H1 (cell line): ENCODE measurements around the gene ABHD2. TPM values are rescaled to one million over a fixed set of nuclear protein-coding genes. Genes with fewer than 3 reads are reported as not detected.

Source experiments
- CTCF ChIA-PET: fragments of 300-600 bp; sonication (Branson Sonifier 250); formaldehyde crosslinking; loops from one replicate; lab custom pipeline; 2021; ENCODE audit not compliant: partially characterized antibody; lab: Charles Lee
- POLR2A ChIA-PET: fragments of 300-600 bp; sonication (Branson Sonifier 250); formaldehyde crosslinking; loops from one replicate; lab custom pipeline; 2021; ENCODE audit warnings: inconsistent platforms; ENCODE audit not compliant: partially characterized antibody; lab: Charles Lee
- DNase-seq, 2 experiments: peaks; one replicate each; pipeline versions ENCODE4 v3.0.0 to v3.0.0-alpha.2; 2010 to 2022; ENCODE audit warnings: low spot score in 2 of 2, low read depth in 1 of 2, mixed read lengths in 1 of 2
- FAIRE-seq: peaks from 2 replicates; lab custom pipeline; 2011; peaks lifted over from hg19 to GRCh38; lab: Jason Lieb, UNC
- H2AFZ ChIP-seq: 2 replicates; pipeline ENCODE4 v1.8.1; 2012; ENCODE audit warnings: low read length, inconsistent platforms
- H2AK5ac ChIP-seq: 2 replicates; pipeline ENCODE4 v1.6.1; 2013; ENCODE audit warnings: low read depth, low read length
- H2BK120ac ChIP-seq: replicated peaks from 2 replicates; pipeline ENCODE3; 2013; ENCODE audit warnings: low read depth, low read length, inconsistent platforms
- H2BK12ac ChIP-seq: 2 replicates; pipeline ENCODE4 v1.6.1; 2013; ENCODE audit warnings: low read depth, low read length
- H2BK15ac ChIP-seq: 2 replicates; pipeline ENCODE4 v1.6.1; 2013; ENCODE audit warnings: low read length
- H2BK20ac ChIP-seq: 2 replicates; pipeline ENCODE4 v1.6.1; 2013; ENCODE audit warnings: low read length
- H2BK5ac ChIP-seq: 2 replicates; pipeline ENCODE4 v1.6.1; 2013; ENCODE audit warnings: low read depth, low read length
- H3K14ac ChIP-seq: 2 replicates; pipeline ENCODE4 v1.6.1; 2013; ENCODE audit warnings: inconsistent platforms; ENCODE audit not compliant: insufficient read length
- H3K18ac ChIP-seq: 2 replicates; pipeline ENCODE4 v1.6.1; 2013; ENCODE audit warnings: low read length; ENCODE audit errors: extremely low read depth
- H3K23ac ChIP-seq: 2 replicates; pipeline ENCODE4 v1.6.1; 2013; ENCODE audit warnings: inconsistent platforms; ENCODE audit not compliant: insufficient read length
- H3K23me2 ChIP-seq: 2 replicates; pipeline ENCODE4 v1.6.1; 2013; ENCODE audit warnings: low read depth, low read length
- H3K27ac ChIP-seq: 2 replicates; pipeline ENCODE4 v1.6.1; 2011; ENCODE audit warnings: low read depth, low read length, inconsistent platforms
- H3K27me3 ChIP-seq, 4 experiments: replicated peaks in 1 of 4; 1 replicate in 1 of 4; 2 replicates in 3 of 4; pipeline versions ENCODE4 v1.6.1 to v1.8.1; 2011 to 2013; ENCODE audit warnings: low read length in 3 of 4, mild to moderate bottlenecking in 3 of 4, inconsistent platforms in 2 of 4, mixed read lengths in 2 of 4, moderate library complexity in 1 of 4; ENCODE audit not compliant: control insufficient read depth in 3 of 4, insufficient read depth in 3 of 4; ENCODE audit errors: extremely low read depth in 1 of 4
- H3K36me3 ChIP-seq, 4 experiments: 2 replicates each; pipeline versions ENCODE4 v1.6.1 to v1.8.1; 2011 to 2013; ENCODE audit warnings: mild to moderate bottlenecking in 4 of 4, low read length in 3 of 4, moderate library complexity in 2 of 4, control low read depth in 1 of 4, inconsistent platforms in 1 of 4; ENCODE audit not compliant: insufficient read depth in 4 of 4, control insufficient read depth in 2 of 4
- H3K4ac ChIP-seq: replicated peaks from 2 replicates; pipeline ENCODE3; 2013; ENCODE audit warnings: low read length, low read depth, mixed read lengths, inconsistent platforms; ENCODE audit not compliant: insufficient read length
- H3K4me1 ChIP-seq, 4 experiments: replicated peaks in 1 of 4; 1 replicate in 1 of 4; 2 replicates in 3 of 4; pipeline versions ENCODE4 v1.6.1 to v1.8.1; 2011 to 2013; ENCODE audit warnings: low read length in 3 of 4, inconsistent platforms in 2 of 4, mixed read lengths in 1 of 4; ENCODE audit not compliant: insufficient read depth in 4 of 4, control insufficient read depth in 3 of 4
- H3K4me2 ChIP-seq, 2 experiments: 2 replicates each; pipeline versions ENCODE4 v1.6.1 to v1.8.1; 2011 to 2013; ENCODE audit warnings: low read depth in 2 of 2, low read length in 2 of 2, control low read depth in 1 of 2, inconsistent platforms in 1 of 2, mild to moderate bottlenecking in 1 of 2; ENCODE audit not compliant: insufficient read depth in 1 of 2
- H3K4me3 ChIP-seq, 4 experiments: fragments of 200-600, 300-600 bp in 1 of 4; sonication (generic), shearing (Covaris generic), sonication (Bioruptor Twin) in 1 of 4; 2 replicates each; pipeline versions ENCODE4 v1.5.1 to v1.8.1; 2011 to 2016; ENCODE audit warnings: low read length in 4 of 4, low read depth in 3 of 4, control low read depth in 2 of 4, inconsistent platforms in 2 of 4, mild to moderate bottlenecking in 2 of 4, mixed read lengths in 1 of 4, moderate library complexity in 1 of 4; ENCODE audit not compliant: insufficient read depth in 2 of 4; ENCODE audit errors: extremely low read depth in 1 of 4
- H3K56ac ChIP-seq: replicated peaks from 2 replicates; pipeline ENCODE3; 2013; ENCODE audit warnings: low read depth, mild to moderate bottlenecking, mixed read lengths, low read length, inconsistent platforms; ENCODE audit not compliant: insufficient read length
- H3K79me1 ChIP-seq: 2 replicates; pipeline ENCODE4 v1.6.1; 2013; ENCODE audit warnings: low read depth, low read length, control low read depth
- H3K79me2 ChIP-seq, 2 experiments: 2 replicates each; pipeline versions ENCODE4 v1.6.1 to v1.8.1; 2012 to 2013; ENCODE audit warnings: low read length in 2 of 2, mild to moderate bottlenecking in 2 of 2, inconsistent platforms in 1 of 2; ENCODE audit not compliant: insufficient read depth in 2 of 2, control insufficient read depth in 1 of 2
- H3K9ac ChIP-seq, 4 experiments: replicated peaks in 1 of 4; 1 replicate in 1 of 4; 2 replicates in 3 of 4; pipeline versions ENCODE4 v1.6.1 to v1.8.1; 2011 to 2013; ENCODE audit warnings: low read depth in 3 of 4, low read length in 3 of 4, control low read depth in 2 of 4, mild to moderate bottlenecking in 2 of 4, moderate library complexity in 2 of 4, inconsistent platforms in 1 of 4; ENCODE audit errors: extremely low read depth in 1 of 4
- H3K9me3 ChIP-seq, 2 experiments: 2 replicates each; pipeline versions ENCODE4 v1.6.1 to v1.8.1; 2012 to 2013; ENCODE audit warnings: mild to moderate bottlenecking in 2 of 2, moderate library complexity in 2 of 2, control low read depth in 1 of 2, inconsistent platforms in 1 of 2, low read depth in 1 of 2, low read length in 1 of 2, mixed read lengths in 1 of 2; ENCODE audit not compliant: insufficient read depth in 2 of 2
- H4K20me1 ChIP-seq, 2 experiments: replicated peaks in 1 of 2; 2 replicates each; pipeline versions ENCODE3 to v1.8.1; 2011 to 2013; ENCODE audit warnings: inconsistent platforms in 2 of 2, low read length in 2 of 2, mild to moderate bottlenecking in 1 of 2; ENCODE audit not compliant: insufficient read depth in 2 of 2, control insufficient read depth in 1 of 2
- H4K5ac ChIP-seq: 2 replicates; pipeline ENCODE4 v1.6.1; 2013; ENCODE audit warnings: low read length, low read depth, mixed read lengths, inconsistent platforms; ENCODE audit not compliant: insufficient read length
- H4K8ac ChIP-seq: 2 replicates; pipeline ENCODE4 v1.8.0; 2013; ENCODE audit warnings: mild to moderate bottlenecking, moderate library complexity, low read length, inconsistent platforms; ENCODE audit not compliant: insufficient read depth; ENCODE audit errors: extremely low read depth
- H4K91ac ChIP-seq: replicated peaks from 2 replicates; pipeline ENCODE3; 2013; ENCODE audit warnings: low read length, mixed read lengths, inconsistent platforms; ENCODE audit not compliant: insufficient read length
- BCL11A ChIP-seq, 2 experiments: IDR thresholded peaks; one replicate each; pipeline ENCODE4 v1.6.1; 2011; ENCODE audit warnings: low read depth in 2 of 2, low read length in 2 of 2, mild to moderate bottlenecking in 2 of 2
- JUND ChIP-seq: IDR thresholded peaks from 2 replicates; pipeline ENCODE4 v1.6.1; 2011; ENCODE audit warnings: mild to moderate bottlenecking, improper control_type of control experiment, low read length
- RAD21 ChIP-seq, 2 experiments: IDR thresholded peaks in 1 of 2; conservative IDR thresholded peaks in 1 of 2; 2 replicates each; pipeline ENCODE4 v1.6.1; 2011; ENCODE audit warnings: low read depth in 2 of 2, low read length in 2 of 2, improper control_type of control experiment in 1 of 2, inconsistent platforms in 1 of 2, mild to moderate bottlenecking in 1 of 2, moderate library complexity in 1 of 2
- SIX5 ChIP-seq: IDR thresholded peaks from 2 replicates; pipeline ENCODE4 v1.6.1; 2011; ENCODE audit warnings: mild to moderate bottlenecking, low read depth, low read length
- SP1 ChIP-seq: IDR thresholded peaks from 2 replicates; pipeline ENCODE4 v1.6.1; 2011; ENCODE audit warnings: low read depth, low read length
- TBP ChIP-seq: IDR thresholded peaks from 2 replicates; pipeline ENCODE4 v1.6.1; 2011; ENCODE audit warnings: low read depth, low read length, improper control_type of control experiment
- WGBS, 2 experiments: shearing (Covaris generic) in 1 of 2; methylation state at CpG; one replicate each; pipeline versions ENCODE4 v1.1.6 to v1.1.7; 2013 to 2015; ENCODE audit warnings: low lambda C conversion rate in 2 of 2, mixed read lengths in 2 of 2, inconsistent platforms in 1 of 2, low coverage in 1 of 2, missing lambda C conversion rate in 1 of 2; ENCODE audit not compliant: insufficient replicate concordance in 2 of 2, insufficient coverage in 1 of 2, insufficient read length in 1 of 2; ENCODE audit errors: extremely low coverage in 1 of 2, missing lambda C conversion rate in 1 of 2; 5-methylcytosine and 5-hydroxymethylcytosine counted together
- polyA plus RNA-seq, 7 experiments: library from polyadenylated mRNA; depleted of rRNA in 3 of 7; stranded (reverse) in 5 of 7; unstranded in 2 of 7; fragments of >200 nt in 5 of 7; fragments of 200-250 nt in 2 of 7; gene quantifications; 1 replicate in 5 of 7; 2 replicates in 1 of 7; 4 replicates in 1 of 7; pipeline versions ENCODE4 v1.2.1 to v1.2.3, GENCODE V29; 2011 to 2013; ENCODE audit warnings: missing spikeins in 2 of 7, mixed read lengths in 2 of 7
- total RNA-seq: library from RNA; stranded (reverse); fragmentation: NEBNext Ultra II Directional; extraction: Animal tissue kit (Norgen Biotek cat#: 25700); gene quantifications from 2 replicates; pipeline ENCODE4 v1.2.1, GENCODE V29; 2021
- TF ChIP-seq, protein P1 (sequence below), 3 experiments: IDR thresholded peaks; 1 replicate in 2 of 3; 2 replicates in 1 of 3; pipeline versions ENCODE4 v1.5.1 to v1.6.1; 2011; ENCODE audit warnings: low read length in 3 of 3, mild to moderate bottlenecking in 3 of 3, inconsistent platforms in 2 of 3, low read depth in 1 of 3, moderate library complexity in 1 of 3; ENCODE audit not compliant: insufficient read depth in 1 of 3; ENCODE audit errors: control extremely low read depth in 1 of 3

The ABHD2 gene
- total and polyA plus RNA-seq, 2 of the 8 experiments (the other 6 are each of a cell fraction or from before 2014, with no cell fraction given) = 9.1 to 23.7 TPM

DNA sequence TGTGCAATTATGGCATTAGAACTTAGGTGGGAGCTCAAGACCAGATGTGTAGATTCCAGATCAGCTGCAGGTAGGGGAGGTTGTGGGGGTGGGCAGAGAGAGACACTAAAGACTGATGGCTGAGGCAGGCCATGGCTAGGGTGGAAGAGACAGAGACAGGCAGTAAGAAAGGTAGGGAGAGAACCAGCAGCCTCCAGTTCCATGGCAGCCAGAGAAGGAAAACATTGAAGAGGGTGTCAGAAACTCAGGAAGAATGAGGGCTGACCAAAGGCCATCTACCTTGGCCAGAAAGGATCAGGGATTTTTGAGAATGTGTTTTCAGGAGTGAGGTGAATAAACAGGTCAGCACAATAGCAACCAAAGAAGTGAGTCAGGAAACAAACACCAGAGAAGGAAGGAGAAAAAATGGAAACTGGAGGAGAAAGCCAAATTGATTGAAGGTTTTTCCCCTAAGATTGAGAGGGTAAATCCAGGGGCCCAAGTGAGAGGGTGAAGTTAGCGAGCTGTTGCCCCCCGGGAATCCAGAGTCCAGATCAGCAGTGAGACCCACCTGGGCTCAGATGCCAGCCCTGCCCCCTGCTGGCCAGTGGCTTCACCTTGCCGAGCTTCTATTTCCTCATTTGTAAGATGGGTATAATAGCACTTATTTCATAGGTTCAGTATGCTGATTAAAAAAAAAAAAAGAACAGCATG is 41.0 kb downstream of the ABHD2 start:
- Histone ChIP-seq H2BK12ac (no peak overlapping the region), H3K56ac (no peak overlapping the region), H3K9me3 (no peaks in the 10 kb centered on the region), H4K8ac (no peak overlapping the region), H3K4ac (no peak overlapping the region), H3K14ac (no peak overlapping the region), H3K23ac (no peak overlapping the region), H3K18ac (no peak overlapping the region), H2BK120ac (no peak overlapping the region), H3K36me3 (no peaks in the 10 kb centered on the region; a peak in 1 of 8 replicates), H2BK20ac (no peak overlapping the region), H2AK5ac (no peak overlapping the region; the same call in 1 of the 2 replicates), H4K20me1 (no peaks in the 10 kb centered on the region), H2BK5ac (no peak overlapping the region), H4K91ac (no peak overlapping the region), H3K4me1 (no peaks in the 10 kb centered on the region), H3K79me2 (no peaks in the 10 kb centered on the region), H3K23me2 (no peaks in the 10 kb centered on the region; the same call in 1 of the 2 replicates), H4K5ac (no peak overlapping the region), H2AFZ (no peak overlapping the region), H3K27me3 (no peaks in the 10 kb centered on the region), H3K9ac (no peak overlapping the region), H3K79me1 (no peaks in the 10 kb centered on the region), H3K4me3 (no peak overlapping the region), H3K4me2 (no peak overlapping the region), H2BK15ac (no peak overlapping the region), H3K27ac (no peak overlapping the region)
- POLR2A ChIA-PET = interaction anchor here (0.7 to 2.2 kb wide), 5 partner anchors 9 to 71 kb away, joined by 3 to 4 read pairs (median 3); no protein-coding TSS in a partner anchor
- no peak for TF ChIP-seq TBP
- no peak for TF ChIP-seq JUND
- no peak for TF ChIP-seq SP1
- no peak for TF ChIP-seq BCL11A (IDR thresholded peaks at IDR 0.05; ENCODE audit: low read depth in 2 of 2, low read length in 2 of 2)
- peak; percentile 70 to 81 for TF ChIP-seq RAD21 (IDR thresholded peaks at IDR 0.05 in 1 of 2, conservative IDR thresholded peaks at IDR 0.05 in 1 of 2; ENCODE audit: low read depth in 2 of 2, low read length in 2 of 2)
- TF ChIP-seq, protein P1, sequence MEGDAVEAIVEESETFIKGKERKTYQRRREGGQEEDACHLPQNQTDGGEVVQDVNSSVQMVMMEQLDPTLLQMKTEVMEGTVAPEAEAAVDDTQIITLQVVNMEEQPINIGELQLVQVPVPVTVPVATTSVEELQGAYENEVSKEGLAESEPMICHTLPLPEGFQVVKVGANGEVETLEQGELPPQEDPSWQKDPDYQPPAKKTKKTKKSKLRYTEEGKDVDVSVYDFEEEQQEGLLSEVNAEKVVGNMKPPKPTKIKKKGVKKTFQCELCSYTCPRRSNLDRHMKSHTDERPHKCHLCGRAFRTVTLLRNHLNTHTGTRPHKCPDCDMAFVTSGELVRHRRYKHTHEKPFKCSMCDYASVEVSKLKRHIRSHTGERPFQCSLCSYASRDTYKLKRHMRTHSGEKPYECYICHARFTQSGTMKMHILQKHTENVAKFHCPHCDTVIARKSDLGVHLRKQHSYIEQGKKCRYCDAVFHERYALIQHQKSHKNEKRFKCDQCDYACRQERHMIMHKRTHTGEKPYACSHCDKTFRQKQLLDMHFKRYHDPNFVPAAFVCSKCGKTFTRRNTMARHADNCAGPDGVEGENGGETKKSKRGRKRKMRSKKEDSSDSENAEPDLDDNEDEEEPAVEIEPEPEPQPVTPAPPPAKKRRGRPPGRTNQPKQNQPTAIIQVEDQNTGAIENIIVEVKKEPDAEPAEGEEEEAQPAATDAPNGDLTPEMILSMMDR (IDR thresholded peaks at IDR 0.05; ENCODE audit: control extremely low read depth in 1 of 3, insufficient read depth in 1 of 3, low read depth in 1 of 3, low read length in 3 of 3) = peak; percentile 79 to 86 (median 84)
- no peak for TF ChIP-seq SIX5
- WGBS, 2 experiments = 52% methylated on average over 3 of the region's 3 CpGs; no CpG with 5 or more reads in 1 of the 2 experiments
- CTCF ChIA-PET = interaction anchor here (0.7 to 23.0 kb wide), 47 partner anchors 9 to 274 kb away, joined by 3 to 297 read pairs (median 5); partner anchors contain the start of gene ABHD2
- peak; percentile 33 to 80 for DNase-seq
- no peak for FAIRE-seq
